Adrenal gland (tissue), 12 donors: ENCODE data around the gene CUL3. TPM values are rescaled to one million over a fixed set of nuclear protein-coding genes. Genes with fewer than 3 reads are reported as not detected.
A peak's percentile ranks its signal among the peaks of the same experiment; 100 is the strongest.

ENCODE experiments used
- DNase-seq, 7 donors: peaks; one replicate each; pipeline ENCODE4 v3.0.0-alpha.2; 2019 to 2020
- H3K27ac ChIP-seq, 5 donors: fragments of 200-600 bp; sonication (generic) in 4 of 5; 1 replicate in 3 of 5; 2 replicates in 2 of 5; pipeline versions ENCODE4 v1.5.1 to v1.8.0; 2016 to 2020; ENCODE audit warnings: mild to moderate bottlenecking in 1 of 5
- H3K27me3 ChIP-seq: fragments of 200-600 bp; 2 replicates; pipeline ENCODE4 v1.8.0; 2021
- H3K36me3 ChIP-seq, 2 donors: fragments of 200-600 bp; replicated peaks in 1 of 2; 1 replicate in 1 of 2; 2 replicates in 1 of 2; pipeline versions ENCODE4 v1.5.1 to v1.8.0; 2018 to 2022
- H3K4me1 ChIP-seq, 2 donors: fragments of 200-600 bp; replicated peaks in 1 of 2; 1 replicate in 1 of 2; 2 replicates in 1 of 2; pipeline versions ENCODE4 v1.5.1 to v1.8.0; 2018 to 2021
- H3K4me3 ChIP-seq, 4 donors: fragments of 200-600 bp; sonication (generic) in 3 of 4; one replicate each; pipeline ENCODE4 v1.5.1; 2016 to 2018
- H3K9me3 ChIP-seq, 3 donors: fragments of 200-600 bp; sonication (generic) in 1 of 3; replicated peaks in 1 of 3; 1 replicate in 2 of 3; 2 replicates in 1 of 3; pipeline versions ENCODE4 v1.5.1 to v1.8.0; 2016 to 2021
- CTCF ChIP-seq, 6 experiments: fragments of 450-650 bp in 4 of 6; fragments of 200-600 bp in 2 of 6; sonication (generic) in 1 of 6; IDR thresholded peaks; 1 replicate in 5 of 6; 2 replicates in 1 of 6; pipeline versions ENCODE4 v1.5.1 to v1.8.0; 2016 to 2021; ENCODE audit warnings: antibody characterized with exemption in 6 of 6, mild to moderate bottlenecking in 2 of 6, moderate library complexity in 1 of 6
- POLR2A ChIP-seq, 2 donors: fragments of 450-650 bp; IDR thresholded peaks; one replicate each; pipeline ENCODE4 v1.6.1; 2017; ENCODE audit warnings: antibody characterized with exemption in 2 of 2, mild to moderate bottlenecking in 2 of 2, moderate library complexity in 1 of 2
- WGBS, 4 donors: extraction: QIAGEN DNeasy Blood & Tissue Kit in 2 of 4; methylation state at CpG; one replicate each; pipeline versions ENCODE4 v1.1.5 to v1.1.7; 2013 to 2017; 5-methylcytosine and 5-hydroxymethylcytosine counted together
- intact Hi-C, 2 donors: fragments of 100-400 bp; cut with DNase I; formaldehyde crosslinking; loops; one replicate each; pipeline versions ENCODE4 v1.14.1 to v1.15.0; 2022 to 2023
- polyA plus RNA-seq, 3 donors: library from polyadenylated mRNA; stranded (reverse); fragments of 200-250 nt in 2 of 3; fragments of 350-450 nt in 1 of 3; fragmentation: Illumina TruSeq in 1 of 3; extraction: RNeasy Lipid Tissue Mini Kit (QIAGEN cat#74804) in 1 of 3; gene quantifications; one replicate each; pipeline ENCODE4 v1.2.3, GENCODE V29; 2013 to 2014
- total RNA-seq, 9 donors: library from RNA; depleted of rRNA in 4 of 9; stranded (reverse); fragments of >200 nt in 4 of 9; fragments of 120-200 nt in 1 of 9; fragmentation: NEBNext Ultra II Directional in 1 of 9; extraction: Animal tissue kit (Norgen Biotek cat#: 25700) in 1 of 9; gene quantifications; one replicate each; pipeline versions ENCODE4 v1.1.0 to v1.2.4, GENCODE V29; 2013 to 2023
- donor health status: healthy with polysubstance abuse.
- donor health status: Bipolar disorder and iron deficiency.
- donor health status: DM: yes; HTN: yes; CAD: no.
- donor health status: DM: no; HTN: no; CAD: no.
- donor health status: DM: no; HTN: no; CAD: no.
- donor health status: DM: yes; HTN: yes; CAD: no.

CUL3 gene
- total and polyA plus RNA-seq, 12 donors, result 40.5 to 122 (median 75.0) TPM

DNA sequence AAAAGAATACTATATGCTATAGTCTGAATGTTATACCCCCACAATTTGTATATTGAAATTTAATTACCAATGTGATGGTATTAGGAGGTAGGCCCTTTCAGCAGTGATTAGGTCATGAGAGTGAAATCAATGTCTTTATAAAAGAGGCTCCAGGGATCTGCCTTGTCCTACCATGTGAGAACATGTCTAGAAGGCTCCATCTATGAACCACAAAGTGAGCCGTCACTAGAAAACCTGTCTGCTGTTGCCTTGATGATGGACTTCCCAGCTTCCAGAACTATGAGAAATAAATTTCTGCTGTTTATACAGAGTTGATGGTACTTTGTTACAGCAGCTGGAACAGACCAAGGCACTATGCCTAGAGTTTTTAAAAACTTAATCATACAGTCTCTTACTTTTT lies 136.9 kb downstream of the CUL3 start:
- intact Hi-C loops, result loop anchor here (10.0 kb wide), 2 partner anchors 83 to 93 kb away; no protein-coding TSS in a partner anchor
- Histone ChIP-seq H3K4me1 (no peaks in the 10 kb centered on the region), H3K27ac (no peak overlapping the region), H3K4me3 (no peak overlapping the region), H3K36me3 (no peaks in the 10 kb centered on the region), H3K9me3 (no peaks in the 10 kb centered on the region), H3K27me3 (no peaks in the 10 kb centered on the region)
- no peak for TF ChIP-seq CTCF (IDR thresholded peaks at IDR 0.05)
- no peak for TF ChIP-seq POLR2A (IDR thresholded peaks at IDR 0.05)
- DNase-seq, result no peak
- WGBS, 4 donors, result 78 to 100% (median 93%) methylated on average over 1 of the region's 1 CpG

DNA sequence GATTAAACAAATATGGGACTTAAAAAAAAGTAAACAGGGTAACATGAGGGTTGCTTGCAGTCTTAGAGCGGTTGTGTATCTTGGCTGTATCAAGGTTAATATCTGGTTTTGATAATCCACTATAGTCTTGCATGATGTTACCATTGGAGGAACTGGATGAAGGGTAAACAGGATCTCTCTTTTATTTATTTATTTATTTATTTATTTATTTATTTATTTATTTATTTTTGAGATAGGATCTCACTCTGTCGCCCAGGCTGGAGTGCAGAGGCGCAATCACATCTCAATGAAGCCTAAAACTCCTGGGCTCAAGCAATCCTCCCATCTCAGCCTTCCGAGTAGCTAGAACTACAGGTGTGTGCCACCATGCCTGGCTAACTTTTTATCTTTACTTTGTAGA lies 140.4 kb downstream of the CUL3 start:
- Histone ChIP-seq H3K4me1 (peaks cover 0 to 8% of the 10 kb centered on the region in 2 donors), H3K27me3 (peaks cover 9% of the 10 kb centered on the region), H3K36me3 (no peaks in the 10 kb centered on the region), H3K27ac (no peak overlapping the region), H3K4me3 (no peak overlapping the region), H3K9me3 (no peaks in the 10 kb centered on the region)
- no peak for DNase-seq
- 90 to 96% (median 92%) methylated on average over 4 of the region's 4 CpGs for WGBS, 4 donors
- no peak for TF ChIP-seq CTCF (IDR thresholded peaks at IDR 0.05)
- TF ChIP-seq POLR2A (IDR thresholded peaks at IDR 0.05), result no peak
- intact Hi-C loops, result loop anchor here (10.0 kb wide), 2 partner anchors 80 to 90 kb away; no protein-coding TSS in a partner anchor

DNA sequence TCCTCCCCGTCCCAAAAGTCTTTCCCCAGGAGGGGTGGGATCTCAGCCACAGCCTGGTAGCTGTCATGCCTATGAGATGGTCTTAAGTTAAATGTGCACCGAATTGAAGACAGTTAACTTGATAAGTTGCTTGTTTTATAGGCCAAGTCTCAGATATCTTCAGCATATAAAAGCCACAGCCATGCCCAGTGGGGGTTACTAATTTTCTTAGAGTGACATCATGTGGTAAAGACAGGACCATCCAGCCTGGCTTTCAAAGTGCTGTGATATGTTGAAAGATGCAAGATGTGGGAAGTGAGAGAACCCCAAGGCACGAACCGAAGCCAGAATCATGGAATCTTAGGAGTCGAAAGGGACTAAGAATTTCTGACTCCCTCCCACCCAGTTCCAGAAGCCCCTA lies 141.1 kb downstream of the CUL3 start:
- Histone ChIP-seq H3K27ac (no peak overlapping the region), H3K27me3 (peaks cover 9% of the 10 kb centered on the region), H3K36me3 (no peaks in the 10 kb centered on the region), H3K9me3 (no peaks in the 10 kb centered on the region), H3K4me1 (peaks cover 0 to 8% of the 10 kb centered on the region in 2 donors), H3K4me3 (no peak overlapping the region)
- DNase-seq, result no peak
- 75 to 88% (median 82%) methylated on average over 5 of the region's 5 CpGs for WGBS, 4 donors
- intact Hi-C loops, result loop anchor here (10.0 kb wide), 2 partner anchors 79 to 89 kb away; no protein-coding TSS in a partner anchor
- TF ChIP-seq CTCF (IDR thresholded peaks at IDR 0.05) (no peak), POLR2A (IDR thresholded peaks at IDR 0.05) (no peak)

GRCh38 chr2:224442071-224442967 lies 142.8 kb downstream of the CUL3 start:
- Histone ChIP-seq H3K27me3 (peaks cover 9% of the 10 kb centered on the region), H3K4me3 (peak overlapping the region in 2 of 4 donors; percentile 48 to 62), H3K4me1 (peaks cover 0 to 8% of the 10 kb centered on the region in 2 donors), H3K27ac (no peak overlapping the region), H3K9me3 (no peaks in the 10 kb centered on the region), H3K36me3 (no peaks in the 10 kb centered on the region)
- peak in 1 of 7 donors; percentile 9 for DNase-seq
- 3 to 16% (median 7%) methylated on average over 12 to 82 of the region's 82 CpGs for WGBS, 4 donors
- intact Hi-C loops, result loop anchor here (10.0 kb wide), 2 partner anchors 78 to 88 kb away; no protein-coding TSS in a partner anchor
- TF ChIP-seq CTCF (IDR thresholded peaks at IDR 0.05) (no peak), POLR2A (IDR thresholded peaks at IDR 0.05) (no peak)
